HepG2 (cell line): ENCODE data around the gene XAF1. TPM values are rescaled to one million over a fixed set of nuclear protein-coding genes. Genes with fewer than 3 reads are reported as not detected.

Experiments
- ATAC-seq: fragments of 200-7000 bp; cut with Tn5 transposase; 3 replicates; pipeline ENCODE4 v1.9.1; 2020; ENCODE audit warnings: mild to moderate bottlenecking, moderate library complexity
- BruUV-seq: library from RNA; stranded (reverse); fragments of 400-500 nt; replicated peaks from 2 replicates; lab custom pipeline; 2021; lab: Mats Ljungman, UMichigan
- CTCF ChIA-PET: fragments of 300-600 bp; formaldehyde crosslinking; extraction: SDS; loops from one replicate; lab custom pipeline; 2021; ENCODE audit warnings: low total read pairs, inconsistent platforms, low intra/inter-chr PET ratio; lab: Yijun Ruan, JAX
- POLR2A ChIA-PET: fragments of 350-600 bp; sonication (Branson Sonifier 250); formaldehyde crosslinking; loops from one replicate; lab custom pipeline; 2020; ENCODE audit warnings: antibody characterized with exemption, inconsistent platforms; lab: Yijun Ruan, JAX
- DNase-seq: peaks from one replicate; pipeline ENCODE4 v3.0.0-alpha.2; 2015; ENCODE audit warnings: low spot score
- FAIRE-seq: peaks from 3 replicates; lab custom pipeline; 2011; peaks lifted over from hg19 to GRCh38; lab: Jason Lieb, UNC
- H2AFZ ChIP-seq: one replicate; pipeline ENCODE4 v1.6.1; 2011; ENCODE audit warnings: low read length, inconsistent platforms
- H3K27ac ChIP-seq: fragments of 300-600 bp; 3 replicates; pipeline ENCODE4 v1.8.0; 2011; ENCODE audit warnings: mixed run types, mild to moderate bottlenecking, mixed read lengths, low read length, inconsistent platforms; ENCODE audit not compliant: insufficient read depth; ENCODE audit errors: extremely low read length
- H3K27me3 ChIP-seq, 2 experiments: fragments of 200-600 bp in 1 of 2; 2 replicates in 1 of 2; 3 replicates in 1 of 2; pipeline versions ENCODE4 v1.6.0 to v1.8.0; 2011; ENCODE audit warnings: low read length in 2 of 2, mild to moderate bottlenecking in 2 of 2, moderate library complexity in 2 of 2, inconsistent platforms in 1 of 2; ENCODE audit not compliant: insufficient read depth in 2 of 2, control insufficient read depth in 1 of 2
- H3K36me3 ChIP-seq, 2 experiments: fragments of 200-600 bp in 1 of 2; replicated peaks in 1 of 2; 2 replicates in 1 of 2; 3 replicates in 1 of 2; pipeline versions ENCODE4 v1.5.1 to v1.8.0; 2011; ENCODE audit warnings: low read length in 2 of 2, inconsistent platforms in 1 of 2; ENCODE audit not compliant: insufficient read depth in 2 of 2, control insufficient read depth in 1 of 2
- H3K4me1 ChIP-seq: 2 replicates; pipeline ENCODE4 v1.5.1; 2012; ENCODE audit warnings: low read length, inconsistent platforms; ENCODE audit not compliant: insufficient read depth
- H3K4me2 ChIP-seq: 2 replicates; pipeline ENCODE4 v1.6.0; 2011; ENCODE audit warnings: low read depth, low read length, inconsistent platforms
- H3K4me3 ChIP-seq, 3 experiments: fragments of 200-600 bp in 1 of 3; sonication (generic), shearing (Covaris generic) in 1 of 3; replicated peaks in 1 of 3; 2 replicates each; pipeline ENCODE4 v1.5.1; 2011 to 2016; ENCODE audit warnings: low read length in 3 of 3, inconsistent platforms in 2 of 3, low read depth in 2 of 3, mild to moderate bottlenecking in 2 of 3, control low read depth in 1 of 3, mixed read lengths in 1 of 3; ENCODE audit not compliant: insufficient read depth in 1 of 3
- H3K79me2 ChIP-seq: one replicate; pipeline ENCODE4 v1.6.1; 2011; ENCODE audit warnings: low read length, inconsistent platforms; ENCODE audit not compliant: insufficient read depth
- H3K9ac ChIP-seq: 2 replicates; pipeline ENCODE4 v1.6.0; 2011; ENCODE audit warnings: mild to moderate bottlenecking, low read depth, low read length, inconsistent platforms; ENCODE audit not compliant: insufficient read depth
- H3K9me3 ChIP-seq: 2 replicates; pipeline ENCODE4 v1.5.1; 2012; ENCODE audit warnings: mild to moderate bottlenecking, low read length
- H4K20me1 ChIP-seq: 2 replicates; pipeline ENCODE4 v1.6.0; 2011; ENCODE audit warnings: inconsistent platforms, mild to moderate bottlenecking, low read length, moderate library complexity; ENCODE audit not compliant: insufficient read depth
- ATF7 ChIP-seq, 2 experiments: fragments of 450-650 bp in 1 of 2; sonication (generic) in 1 of 2; formaldehyde crosslinking in 1 of 2; IDR thresholded peaks; 2 replicates each; pipeline versions ENCODE4 v1.4.0 to v1.6.1; 2016 to 2020; ENCODE audit warnings: antibody characterized with exemption in 1 of 2, mild to moderate bottlenecking in 1 of 2, missing genetic modification reagents in 1 of 2
- FOXA3 ChIP-seq: IDR thresholded peaks from 2 replicates; pipeline ENCODE4 v1.6.1; 2016; ENCODE audit warnings: missing genetic modification reagents, missing compliant biosample characterization
- KLF6 ChIP-seq: IDR thresholded peaks from 2 replicates; pipeline ENCODE4 v1.8.0; 2016; ENCODE audit warnings: missing biosample characterization, missing genetic modification reagents
- MBD4 ChIP-seq: IDR thresholded peaks from 2 replicates; pipeline ENCODE4 v1.6.1; 2012; ENCODE audit warnings: low read length, inconsistent platforms, borderline replicate concordance
- MEIS2 ChIP-seq: sonication (generic); formaldehyde crosslinking; IDR thresholded peaks from 2 replicates; pipeline ENCODE4 v1.9.0; 2021; ENCODE audit warnings: mild to moderate bottlenecking, missing genetic modification reagents
- RARA ChIP-seq: IDR thresholded peaks from 2 replicates; pipeline ENCODE4 v1.6.1; 2016; ENCODE audit warnings: missing genetic modification reagents, missing compliant biosample characterization
- RBM22 ChIP-seq: fragments of 200-400 bp; formaldehyde crosslinking; optimal IDR thresholded peaks from 2 replicates; pipeline ENCODE3; 2017; ENCODE audit warnings: mild to moderate bottlenecking, low read length, moderate library complexity
- SIX4 ChIP-seq: sonication (generic); formaldehyde crosslinking; IDR thresholded peaks from 2 replicates; pipeline ENCODE4 v1.4.0; 2020; ENCODE audit warnings: missing genetic modification reagents
- WGBS: methylation state at CpG from one replicate; pipeline ENCODE4 v1.1.6; 2017; ENCODE audit warnings: low lambda C conversion rate; 5-methylcytosine and 5-hydroxymethylcytosine counted together
- in situ Hi-C: cut with HindIII; loops from 2 replicates; pipeline ENCODE4 v1.10.0; 2017; ENCODE audit warnings: low pct_unique_long_range_greater_than_20kb; ENCODE audit not compliant: extremely low pct_ligation_motif_present
- intact Hi-C: fragments of 100-400 bp; cut with micrococcal nuclease; formaldehyde crosslinking; loops from one replicate; pipeline ENCODE4 v1.10.0; 2022; ENCODE audit not compliant: unreplicated experiment
- polyA plus RNA-seq, 8 experiments: library from polyadenylated mRNA; depleted of rRNA in 3 of 8; stranded (reverse) in 7 of 8; unstranded in 1 of 8; fragments of >200 nt; fragmentation: Illumina TruSeq in 4 of 8; extraction: Trizol in 4 of 8; gene quantifications; 2 replicates each; pipeline versions ENCODE4 v1.2.1 to v1.2.3, GENCODE V29; 2011 to 2016; ENCODE audit warnings: low read depth in 4 of 8, missing spikeins in 1 of 8, mixed read lengths in 1 of 8; ENCODE audit not compliant: insufficient read depth in 1 of 8
- total RNA-seq, 5 experiments: library from RNA; depleted of rRNA; stranded (reverse); fragments of >200 nt; fragmentation: Illumina TruSeq; extraction: Trizol; gene quantifications; 2 replicates each; pipeline ENCODE4 v1.2.3, GENCODE V29; 2016; ENCODE audit warnings: low read depth in 1 of 5
- TF ChIP-seq, protein P1 (sequence below): sonication (generic); formaldehyde crosslinking; IDR thresholded peaks from 2 replicates; pipeline ENCODE4 v1.8.1; 2023; ENCODE audit warnings: mild to moderate bottlenecking, missing genetic modification reagents, borderline replicate concordance
- TF ChIP-seq, protein P2 (sequence below): sonication (generic); formaldehyde crosslinking; IDR thresholded peaks from 2 replicates; pipeline ENCODE4 v1.5.1; 2020; ENCODE audit warnings: mild to moderate bottlenecking, missing genetic modification reagents, moderate library complexity
- TF ChIP-seq, protein P3 (sequence below): sonication (generic); formaldehyde crosslinking; IDR thresholded peaks from 2 replicates; pipeline ENCODE4 v1.5.1; 2020; ENCODE audit warnings: missing genetic modification reagents, mild to moderate bottlenecking, borderline replicate concordance

The XAF1 gene
- total and polyA plus RNA-seq, 2 of the 13 experiments (the other 11 are each of a cell fraction or from before 2014, with no cell fraction given) = 1.2 to 2.4 TPM

DNA sequence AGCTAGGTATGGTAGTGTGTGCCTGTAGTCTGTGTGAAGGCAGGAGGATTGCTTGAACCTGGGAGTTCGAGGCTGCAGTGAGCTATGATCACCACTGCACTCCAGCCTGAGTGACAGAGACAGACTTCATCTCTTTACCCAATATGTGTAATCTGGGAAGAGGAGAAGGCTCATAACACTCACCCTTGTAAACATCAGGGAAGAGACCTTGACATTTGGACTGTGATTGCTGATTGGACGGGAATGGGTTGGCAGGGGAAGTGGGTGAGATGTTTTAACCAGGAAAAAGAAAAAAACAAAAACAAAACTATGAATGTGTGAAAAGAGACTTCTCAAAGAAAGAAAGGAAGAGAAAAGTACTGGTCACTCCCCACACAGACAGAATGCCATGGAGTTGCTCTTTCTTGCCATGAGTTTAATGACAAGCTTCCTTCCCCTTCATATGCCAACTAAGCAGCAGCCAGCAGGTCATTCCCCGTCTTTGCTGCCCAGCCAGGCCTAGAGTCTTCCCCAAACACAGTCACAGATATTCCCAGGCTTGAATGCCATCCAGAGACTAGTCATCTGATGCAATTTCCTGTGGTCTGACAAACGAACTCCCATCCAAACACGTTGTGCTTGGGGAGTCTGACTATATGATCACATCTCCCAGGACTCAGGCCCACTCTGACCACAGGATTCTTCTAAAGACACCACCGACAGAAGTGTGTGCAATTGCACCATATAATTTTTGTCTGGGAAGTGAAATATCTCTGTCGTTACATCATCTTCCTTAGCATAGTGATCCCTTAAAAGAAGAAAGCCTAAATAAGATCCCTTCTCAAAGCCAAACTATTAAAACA, 3.6 kb upstream of the XAF1 start (continued):
- TF ChIP-seq MEIS2 = no peak; the same call in 1 of the 2 replicates
- TF ChIP-seq SIX4 (CRISPR knock-in tag) = no peak
- peak; percentile 70 for TF ChIP-seq RARA (CRISPR knock-in tag)
- TF ChIP-seq FOXA3 (CRISPR knock-in tag) = peak; percentile 89
- TF ChIP-seq, protein P1, sequence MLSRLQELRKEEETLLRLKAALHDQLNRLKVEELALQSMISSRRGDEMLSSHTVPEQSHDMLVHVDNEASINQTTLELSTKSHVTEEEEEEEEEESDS (CRISPR knock-in tag) = 0 out of 2 replicates have a peak, but pooled peaks have one; percentile 49

DNA sequence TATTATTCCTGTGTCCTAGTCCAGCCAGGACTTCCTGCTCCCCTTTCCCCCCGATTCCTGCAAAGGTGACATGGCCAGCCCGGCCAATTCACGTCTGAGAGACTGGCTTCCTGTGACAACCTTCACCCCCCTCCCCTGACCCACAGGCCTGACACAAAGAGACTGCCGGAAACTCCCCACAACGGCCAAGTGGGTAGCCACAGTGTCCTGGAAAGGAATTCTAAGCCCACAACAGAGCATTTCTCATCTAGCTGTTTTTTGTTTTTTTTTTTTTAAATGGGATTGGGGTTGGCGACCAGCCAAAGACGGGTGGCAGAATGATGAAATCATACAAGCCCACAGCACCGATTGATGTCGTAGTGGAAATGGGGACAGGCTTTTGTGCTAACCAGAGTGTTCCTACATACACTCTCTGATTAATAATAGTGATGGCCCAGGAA, 2.8 kb upstream of the XAF1 start:
- CTCF ChIA-PET = no interaction called here
- ATAC-seq = no peak
- WGBS = 84% methylated on average over 9 of the region's 9 CpGs

More for the DNA sequence above, 2.8 kb upstream of the XAF1 start:
- intact Hi-C loops = no loop called here
- Histone ChIP-seq H3K4me1 (peaks cover 48% of the 10 kb centered on the region), H2AFZ (no peak overlapping the region), H3K4me2 (peak overlapping the region; percentile 62; the same call in 1 of the 2 replicates), H3K9me3 (no peaks in the 10 kb centered on the region), H3K9ac (no peak overlapping the region; the same call in 1 of the 2 replicates), H3K27ac (peak overlapping the region; percentile 80), H3K27me3 (no peaks in the 10 kb centered on the region), H3K79me2 (no peaks in the 10 kb centered on the region), H4K20me1 (no peaks in the 10 kb centered on the region), H3K4me3 (no peak overlapping the region), H3K36me3 (no peaks in the 10 kb centered on the region)
- peak; percentile 11 for DNase-seq
- no TSS peak for BruUV-seq
- in situ Hi-C loops = no loop called here
- no peak for FAIRE-seq
- POLR2A ChIA-PET = interaction anchor here (1.0 to 1.4 kb wide), 2 partner anchors 43 to 70 kb away, joined by 3 to 4 read pairs; no protein-coding TSS in a partner anchor
- TF ChIP-seq ATF7 (IDR thresholded peaks at IDR 0.05) (0 out of 2 replicates have a peak, but pooled peaks have one; percentile 17), ATF7 (CRISPR knock-in tag; IDR thresholded peaks at IDR 0.05) (no peak), MBD4 (no peak), KLF6 (CRISPR knock-in tag) (0 out of 2 replicates have a peak, but pooled peaks have one; percentile 13), RBM22 (no peak)
- TF ChIP-seq, protein P2, sequence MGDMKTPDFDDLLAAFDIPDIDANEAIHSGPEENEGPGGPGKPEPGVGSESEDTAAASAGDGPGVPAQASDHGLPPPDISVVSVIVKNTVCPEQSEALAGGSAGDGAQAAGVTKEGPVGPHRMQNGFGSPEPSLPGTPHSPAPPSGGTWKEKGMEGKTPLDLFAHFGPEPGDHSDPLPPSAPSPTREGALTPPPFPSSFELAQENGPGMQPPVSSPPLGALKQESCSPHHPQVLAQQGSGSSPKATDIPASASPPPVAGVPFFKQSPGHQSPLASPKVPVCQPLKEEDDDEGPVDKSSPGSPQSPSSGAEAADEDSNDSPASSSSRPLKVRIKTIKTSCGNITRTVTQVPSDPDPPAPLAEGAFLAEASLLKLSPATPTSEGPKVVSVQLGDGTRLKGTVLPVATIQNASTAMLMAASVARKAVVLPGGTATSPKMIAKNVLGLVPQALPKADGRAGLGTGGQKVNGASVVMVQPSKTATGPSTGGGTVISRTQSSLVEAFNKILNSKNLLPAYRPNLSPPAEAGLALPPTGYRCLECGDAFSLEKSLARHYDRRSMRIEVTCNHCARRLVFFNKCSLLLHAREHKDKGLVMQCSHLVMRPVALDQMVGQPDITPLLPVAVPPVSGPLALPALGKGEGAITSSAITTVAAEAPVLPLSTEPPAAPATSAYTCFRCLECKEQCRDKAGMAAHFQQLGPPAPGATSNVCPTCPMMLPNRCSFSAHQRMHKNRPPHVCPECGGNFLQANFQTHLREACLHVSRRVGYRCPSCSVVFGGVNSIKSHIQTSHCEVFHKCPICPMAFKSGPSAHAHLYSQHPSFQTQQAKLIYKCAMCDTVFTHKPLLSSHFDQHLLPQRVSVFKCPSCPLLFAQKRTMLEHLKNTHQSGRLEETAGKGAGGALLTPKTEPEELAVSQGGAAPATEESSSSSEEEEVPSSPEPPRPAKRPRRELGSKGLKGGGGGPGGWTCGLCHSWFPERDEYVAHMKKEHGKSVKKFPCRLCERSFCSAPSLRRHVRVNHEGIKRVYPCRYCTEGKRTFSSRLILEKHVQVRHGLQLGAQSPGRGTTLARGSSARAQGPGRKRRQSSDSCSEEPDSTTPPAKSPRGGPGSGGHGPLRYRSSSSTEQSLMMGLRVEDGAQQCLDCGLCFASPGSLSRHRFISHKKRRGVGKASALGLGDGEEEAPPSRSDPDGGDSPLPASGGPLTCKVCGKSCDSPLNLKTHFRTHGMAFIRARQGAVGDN (CRISPR knock-in tag) = peak; percentile 53
- TF ChIP-seq, protein P3, sequence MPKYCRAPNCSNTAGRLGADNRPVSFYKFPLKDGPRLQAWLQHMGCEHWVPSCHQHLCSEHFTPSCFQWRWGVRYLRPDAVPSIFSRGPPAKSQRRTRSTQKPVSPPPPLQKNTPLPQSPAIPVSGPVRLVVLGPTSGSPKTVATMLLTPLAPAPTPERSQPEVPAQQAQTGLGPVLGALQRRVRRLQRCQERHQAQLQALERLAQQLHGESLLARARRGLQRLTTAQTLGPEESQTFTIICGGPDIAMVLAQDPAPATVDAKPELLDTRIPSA (CRISPR knock-in tag) = no peak
